Tongue (tissue), 2 donors: ENCODE results near the gene PARD3B. TPM values are rescaled to one million over a fixed set of nuclear protein-coding genes. Genes with fewer than 3 reads are reported as not detected.
"Not testable (repeated sequence)": the region's sequence is repeated elsewhere in the genome, so short reads cannot be mapped to it uniquely, and the experiment has no call there.

ENCODE experiments used
- DNase-seq: peaks from one replicate; pipeline ENCODE4 v3.0.0-alpha.2; 2015
- total RNA-seq: library from RNA; depleted of rRNA; stranded (reverse); fragments of >200 nt; gene quantifications from one replicate; pipeline ENCODE4 v1.2.3, GENCODE V29; 2014

PARD3B gene
- total RNA-seq, 1 donor from 2014 or later = 21.5 TPM

DNA sequence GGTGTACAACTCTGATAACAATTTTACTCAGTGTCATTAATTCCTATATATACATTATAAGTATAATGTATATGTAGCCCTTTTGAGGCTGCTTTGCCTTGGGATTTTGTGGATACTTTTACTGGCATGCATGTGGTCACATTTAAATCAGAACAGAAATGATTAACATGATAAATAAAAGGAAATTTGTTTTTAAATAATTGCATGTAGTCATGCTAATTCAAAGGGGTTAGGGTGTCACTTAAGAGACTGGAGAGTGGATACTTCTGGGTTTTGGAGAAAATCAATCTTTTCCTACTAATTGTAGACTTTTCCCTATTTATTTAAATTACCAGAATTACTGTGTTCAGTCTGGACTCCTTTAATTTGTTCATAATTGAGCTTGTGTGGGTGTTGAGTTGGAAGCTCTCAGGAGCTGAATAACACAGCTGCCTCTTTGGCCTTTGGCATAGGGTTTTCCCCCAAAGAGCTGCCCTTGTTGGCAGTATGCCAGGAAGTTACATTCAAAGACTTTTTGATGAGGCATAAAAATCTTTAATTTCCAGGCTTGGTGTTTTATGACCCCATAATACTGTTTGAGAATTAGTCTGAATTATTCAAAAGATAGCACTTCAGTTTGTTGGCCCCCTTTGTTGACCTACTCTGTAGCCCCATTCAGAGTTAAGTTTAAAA is 652.3 kb downstream of the PARD3B start:
- peak; percentile 48 for DNase-seq

DNA sequence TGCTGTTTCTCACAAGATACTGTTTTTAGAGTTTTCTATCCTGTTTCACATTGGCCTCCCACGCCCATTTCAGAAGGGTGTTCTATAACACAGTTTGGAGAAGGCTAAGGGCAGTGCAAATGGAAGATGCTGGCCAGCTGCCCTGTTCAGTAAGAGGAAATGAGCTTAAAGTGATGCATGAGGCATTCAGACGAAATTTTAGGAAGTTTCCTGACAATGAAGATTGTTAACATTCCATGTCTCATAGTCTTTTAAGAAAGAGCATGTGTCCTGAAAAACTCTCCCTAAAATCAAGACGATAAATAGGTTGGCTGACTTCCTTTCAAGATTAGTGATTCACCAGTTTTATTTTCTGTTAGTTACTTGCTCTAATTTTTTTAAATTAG is 652.9 kb downstream of the PARD3B start:
- peak; percentile 66 for DNase-seq

DNA sequence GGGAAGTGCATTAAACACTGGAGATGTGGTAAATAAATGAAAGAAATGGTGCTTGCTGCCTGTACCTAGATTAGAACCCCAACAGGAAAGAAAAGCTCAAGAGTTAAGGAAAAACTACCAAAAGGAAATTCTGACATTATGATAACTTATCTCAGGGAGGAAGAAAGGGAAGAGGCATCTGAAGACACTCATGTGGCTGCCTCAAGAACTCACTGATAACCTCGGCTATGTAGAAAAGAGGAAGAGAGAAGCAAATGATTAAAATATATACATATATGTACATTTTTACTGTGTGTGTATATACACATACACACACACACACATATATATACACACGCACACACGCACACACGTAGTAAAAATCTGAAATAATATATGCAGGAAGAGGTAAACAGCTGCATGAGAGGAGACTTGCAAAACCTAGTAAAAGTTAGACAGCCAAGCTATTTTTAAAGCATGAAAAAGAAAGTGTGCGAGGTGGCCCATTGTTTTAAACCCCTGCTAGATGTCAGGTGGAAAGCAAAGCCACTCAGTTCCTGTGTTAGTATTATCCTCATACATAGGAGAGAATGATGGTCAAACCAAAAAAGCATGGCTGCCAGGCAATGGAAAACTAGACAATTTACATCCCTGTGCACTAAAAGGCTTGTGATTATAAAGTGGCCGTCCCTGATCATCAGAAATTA is 654.0 kb downstream of the PARD3B start:
- no peak for DNase-seq

DNA sequence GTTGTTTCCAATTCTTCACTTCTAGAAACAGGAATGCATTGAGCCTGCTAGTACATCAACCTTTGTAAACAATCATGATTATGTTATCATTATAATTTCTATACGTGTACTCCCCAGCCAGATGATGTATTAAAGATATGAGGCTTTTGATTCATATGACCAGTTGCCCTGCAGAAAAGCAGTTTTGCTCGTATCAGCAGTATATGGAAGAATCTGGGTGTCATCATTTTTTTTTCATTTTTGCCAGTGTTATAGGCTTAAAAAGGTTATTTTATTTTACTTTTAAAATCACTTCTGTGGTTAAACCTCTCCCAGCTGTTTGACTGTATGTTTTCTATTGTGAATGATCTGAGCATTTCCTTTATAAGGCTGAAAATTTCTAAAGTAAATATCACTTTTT is 665.2 kb downstream of the PARD3B start:
- no peak for DNase-seq

DNA sequence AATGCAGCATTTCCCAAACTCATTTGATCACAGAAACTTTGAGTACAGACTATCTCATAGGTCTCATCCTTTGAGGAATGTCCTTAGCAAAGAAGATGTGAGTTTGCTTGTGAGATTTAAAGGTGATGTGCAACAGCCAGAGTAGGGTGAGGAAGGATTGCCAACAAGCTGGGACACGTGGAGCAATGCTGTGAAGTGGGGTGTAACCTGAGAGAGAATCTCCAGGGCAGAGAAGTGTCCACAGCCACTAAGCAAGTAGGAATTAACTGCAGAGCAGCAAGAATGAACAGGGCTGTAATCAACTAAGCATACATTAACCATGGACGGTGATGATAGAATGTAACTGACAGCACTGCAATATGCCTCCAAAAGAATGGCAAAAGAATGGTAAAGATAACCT is 667.1 kb downstream of the PARD3B start:
- no peak for DNase-seq

DNA sequence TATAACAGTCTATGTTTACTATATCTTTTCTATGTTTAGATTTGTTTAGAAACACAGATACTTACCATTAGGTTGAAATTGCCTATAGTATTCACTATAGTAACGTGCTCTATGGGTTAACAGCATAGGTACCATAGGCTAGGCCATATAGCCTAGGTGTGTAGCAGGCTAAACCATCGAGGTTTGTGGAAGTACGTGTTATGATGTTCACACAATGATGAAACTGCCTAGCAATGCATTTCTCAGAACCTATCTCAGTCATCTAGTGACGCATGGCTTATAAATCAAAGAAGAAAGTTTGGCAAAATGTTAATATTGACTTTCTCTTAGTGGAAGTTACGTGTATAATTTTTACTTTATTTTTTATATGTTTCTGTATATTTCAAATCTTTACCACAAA is 670.8 kb downstream of the PARD3B start:
- no peak for DNase-seq

DNA sequence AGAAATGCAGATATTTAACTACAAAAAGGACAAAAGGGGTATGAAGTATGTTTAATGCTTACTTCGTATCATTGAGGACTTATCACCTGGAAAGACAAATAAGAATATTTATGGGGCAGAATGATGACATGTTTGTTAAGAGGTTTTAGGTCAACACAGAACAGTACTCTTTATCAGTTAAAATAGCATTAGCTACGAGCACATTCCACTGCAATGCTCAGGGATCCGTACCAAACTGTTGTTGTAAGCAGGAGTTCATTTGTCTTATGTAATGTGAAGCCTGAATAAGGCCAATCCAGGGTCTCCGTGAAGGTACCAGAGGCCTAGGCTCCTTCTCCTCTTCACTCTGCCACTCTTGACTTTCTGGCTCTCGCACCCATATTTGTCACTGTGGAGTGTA is 671.3 kb downstream of the PARD3B start:
- no peak for DNase-seq

DNA sequence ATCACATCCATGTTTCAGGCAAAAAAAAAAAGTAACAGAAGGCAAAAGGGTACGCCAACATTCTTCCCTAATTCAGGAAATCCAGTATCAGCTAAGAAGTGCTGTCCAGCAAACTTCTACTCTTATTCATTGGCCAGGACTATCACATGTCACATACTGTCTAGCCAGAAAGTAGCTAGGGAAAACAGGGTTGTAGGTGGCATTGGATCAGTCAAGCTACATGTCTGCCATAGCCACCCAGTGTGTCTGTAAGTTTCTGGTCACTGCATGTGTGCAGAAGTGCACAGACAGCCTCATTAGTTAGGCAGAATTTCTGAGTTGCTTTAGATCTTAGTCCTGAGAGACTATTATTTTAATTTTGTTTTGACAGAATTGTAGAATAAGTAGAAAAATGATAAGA is 671.7 kb downstream of the PARD3B start:
- DNase-seq = no peak

DNA sequence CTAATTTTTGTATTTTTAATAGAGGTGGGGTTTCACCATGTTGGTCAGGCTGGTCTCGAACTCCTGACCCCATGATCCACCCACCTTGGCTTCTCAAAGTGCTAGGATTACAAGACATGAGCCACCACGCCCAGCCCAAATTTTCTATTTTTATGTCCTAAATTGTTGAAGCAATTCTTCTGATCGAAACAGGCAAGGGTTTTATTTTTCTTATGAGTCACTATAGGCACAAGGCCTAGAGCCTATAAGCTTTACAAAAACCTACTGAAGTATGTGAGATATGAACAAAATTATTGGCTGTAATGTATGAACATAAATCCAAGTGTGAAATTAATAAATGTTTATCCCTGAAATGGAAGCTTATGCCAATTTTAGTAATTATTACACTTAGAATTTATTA is 672.8 kb downstream of the PARD3B start:
- DNase-seq = no peak

DNA sequence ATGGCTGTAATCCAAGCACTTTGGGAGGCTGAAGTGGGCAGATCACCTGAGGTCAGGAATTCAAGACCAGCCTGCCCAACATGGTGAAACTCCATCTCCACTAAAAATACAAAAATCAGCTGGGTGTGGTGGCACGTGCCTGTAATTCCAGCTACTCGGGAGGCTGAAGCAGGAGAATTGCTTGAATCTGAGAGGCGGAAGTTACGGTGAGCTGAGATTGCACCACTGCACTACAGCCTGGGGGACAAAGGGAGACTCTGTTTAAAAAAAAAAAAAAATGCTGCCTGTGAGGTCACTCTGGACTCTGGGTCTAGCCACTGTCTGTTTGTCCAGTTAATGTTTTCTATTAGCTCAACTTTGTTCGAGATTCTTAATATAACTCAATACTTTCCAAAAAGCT is 673.5 kb downstream of the PARD3B start:
- DNase-seq = not testable (repeated sequence)

DNA sequence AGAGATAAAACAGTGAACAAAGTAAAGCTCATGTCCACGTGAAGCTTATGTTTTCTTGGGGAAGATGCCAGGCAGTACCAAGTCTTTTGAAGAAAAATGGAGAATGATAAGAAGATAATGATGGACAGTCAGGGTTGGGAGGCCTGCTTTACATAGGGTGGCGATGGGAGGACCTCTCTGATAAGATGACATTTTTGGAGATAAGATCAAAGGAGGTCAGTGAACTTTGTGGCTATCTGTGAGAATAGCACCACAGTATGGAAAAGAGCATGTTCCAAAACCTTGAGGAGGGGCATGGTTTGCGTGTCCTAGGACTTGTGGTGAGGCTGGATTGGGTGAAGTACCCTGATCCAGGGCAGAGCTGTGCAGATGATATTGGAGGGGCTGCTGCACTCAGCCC is 675.3 kb downstream of the PARD3B start:
- no peak for DNase-seq

DNA sequence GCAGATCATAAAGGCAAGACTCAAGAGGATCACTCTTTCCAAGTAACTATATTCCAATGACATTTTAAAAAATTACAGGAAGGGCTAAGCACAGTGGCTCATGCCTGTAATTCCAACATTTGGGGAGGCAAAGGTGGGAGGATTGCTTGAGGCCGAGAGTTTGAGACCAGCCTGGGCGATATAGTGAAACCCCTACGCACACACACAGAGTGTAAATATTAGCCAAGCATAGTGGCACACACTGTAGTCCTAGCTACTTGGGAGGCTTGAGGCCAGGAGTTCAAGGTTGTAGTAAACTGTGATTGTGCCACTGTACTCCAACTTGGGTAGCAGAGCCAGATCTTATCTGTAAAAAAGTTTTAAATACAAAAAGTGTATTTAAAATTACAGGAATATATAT is 686.8 kb downstream of the PARD3B start:
- no peak for DNase-seq

DNA sequence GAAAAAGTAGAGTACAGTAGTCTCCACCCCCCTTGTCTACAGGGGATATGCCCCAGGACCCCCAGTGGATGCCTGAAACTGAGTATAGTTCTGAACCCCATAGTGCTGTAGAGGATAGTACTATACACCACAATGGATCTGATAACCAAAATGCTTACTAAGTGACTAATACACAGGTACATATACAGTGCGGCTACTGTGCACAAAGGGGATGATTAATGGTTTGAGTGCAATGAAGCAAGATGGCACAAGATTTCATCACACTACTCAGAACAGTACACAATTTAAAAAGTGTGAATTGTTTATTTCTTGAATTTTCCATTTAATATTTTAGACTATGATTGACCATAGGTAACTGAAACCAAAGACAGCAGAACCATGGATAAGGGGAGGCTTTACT is 690.2 kb downstream of the PARD3B start:
- no peak for DNase-seq

DNA sequence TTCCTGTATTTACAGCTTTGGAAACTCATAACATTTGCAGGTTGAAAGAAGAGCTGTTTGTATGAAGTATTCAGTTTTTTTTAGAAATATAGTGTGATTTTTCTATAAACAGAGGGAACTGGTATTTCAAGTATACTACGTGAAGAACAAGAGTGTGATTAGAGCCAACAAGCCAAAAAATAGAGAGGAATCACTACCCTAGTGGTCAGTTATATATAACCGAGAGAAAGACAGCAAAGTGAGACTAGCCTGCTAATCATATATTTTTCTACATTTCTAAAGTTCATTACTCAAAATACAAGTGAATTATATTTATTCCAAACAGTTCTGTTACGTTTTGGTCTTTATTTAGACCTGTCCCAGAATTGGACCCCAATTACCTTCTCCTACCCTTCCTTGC is 692.2 kb downstream of the PARD3B start:
- DNase-seq = no peak

DNA sequence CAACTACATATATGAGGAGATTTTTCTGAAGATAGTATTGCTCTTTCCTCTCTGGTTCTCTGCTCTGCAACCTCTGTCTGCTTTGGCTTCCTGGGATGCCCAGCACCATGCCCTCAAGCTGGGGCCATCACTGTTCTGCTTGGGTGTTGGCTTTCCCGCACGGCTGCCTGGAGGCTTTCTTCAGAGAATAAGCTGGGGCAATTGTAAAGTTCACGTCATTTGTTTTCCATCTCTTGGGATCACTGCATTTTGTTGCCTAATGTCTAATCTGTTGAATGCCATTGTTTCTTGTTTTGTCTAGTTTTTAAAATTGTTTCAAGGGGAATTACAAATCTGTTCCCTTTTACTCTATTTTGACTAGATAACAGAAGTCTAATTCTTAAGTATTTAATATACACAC is 699.7 kb downstream of the PARD3B start:
- DNase-seq = no peak

DNA sequence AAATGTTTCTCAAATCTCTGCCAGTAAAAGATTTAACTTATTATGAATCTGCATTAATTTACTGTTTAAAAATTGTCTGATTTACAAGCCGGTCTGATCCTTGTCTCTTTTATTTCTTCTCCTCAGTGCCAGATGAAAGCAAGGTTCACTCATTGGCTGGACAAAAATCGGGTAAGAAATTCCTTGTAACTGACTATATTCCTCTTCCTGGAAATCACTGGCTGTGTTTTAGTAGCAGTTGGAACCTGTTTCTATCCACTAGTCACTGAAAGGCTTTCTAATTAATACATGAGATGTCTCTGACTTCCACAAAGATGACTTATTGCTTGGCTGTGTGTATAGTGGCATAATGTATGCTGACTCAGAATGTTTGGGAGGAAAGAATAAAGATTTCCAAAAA is 700.4 kb downstream of the PARD3B start:
- peak; percentile 26 for DNase-seq

DNA sequence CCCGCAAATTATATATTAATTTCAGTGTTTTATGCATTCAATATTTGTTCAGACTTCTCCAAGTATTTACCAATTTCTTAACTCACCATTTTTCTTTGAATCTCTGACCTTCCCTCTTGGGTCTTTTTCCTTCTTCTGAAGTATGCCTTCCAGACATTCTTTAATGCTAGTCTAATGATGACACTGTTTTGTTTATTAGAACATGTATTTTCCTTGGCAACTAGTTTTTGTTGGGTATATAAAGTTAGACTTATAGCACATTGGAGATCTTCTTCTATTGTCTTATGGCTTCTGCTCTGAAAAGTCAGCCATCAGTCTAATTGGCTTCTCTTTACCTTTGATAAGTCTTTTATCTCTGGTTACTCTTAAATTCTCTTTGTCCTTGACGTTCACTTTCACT is 713.8 kb downstream of the PARD3B start:
- no peak for DNase-seq

DNA sequence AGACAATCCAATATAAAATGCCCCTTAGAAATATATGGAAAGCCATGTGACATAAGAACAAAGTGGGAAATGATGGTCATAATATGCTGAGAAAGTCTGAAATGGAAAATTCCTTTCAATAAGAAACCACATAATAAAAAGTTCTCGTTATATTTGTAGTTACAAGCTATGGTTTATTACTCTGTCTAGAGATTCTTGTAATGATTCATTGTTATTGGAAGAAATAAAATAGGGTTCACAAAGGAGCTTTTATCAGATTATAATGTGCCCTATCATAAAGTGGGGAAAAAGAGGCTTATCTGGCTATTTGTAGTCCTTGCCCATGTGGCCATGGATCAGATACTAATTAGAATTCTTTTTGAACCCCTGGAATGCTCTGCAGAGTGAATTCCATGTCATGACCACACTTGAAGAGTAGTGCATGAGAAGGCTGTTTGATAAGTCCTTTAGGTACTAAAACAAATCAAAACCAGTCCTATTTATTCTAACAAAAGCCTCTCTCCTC is 716.3 kb downstream of the PARD3B start:
- no peak for DNase-seq

DNA sequence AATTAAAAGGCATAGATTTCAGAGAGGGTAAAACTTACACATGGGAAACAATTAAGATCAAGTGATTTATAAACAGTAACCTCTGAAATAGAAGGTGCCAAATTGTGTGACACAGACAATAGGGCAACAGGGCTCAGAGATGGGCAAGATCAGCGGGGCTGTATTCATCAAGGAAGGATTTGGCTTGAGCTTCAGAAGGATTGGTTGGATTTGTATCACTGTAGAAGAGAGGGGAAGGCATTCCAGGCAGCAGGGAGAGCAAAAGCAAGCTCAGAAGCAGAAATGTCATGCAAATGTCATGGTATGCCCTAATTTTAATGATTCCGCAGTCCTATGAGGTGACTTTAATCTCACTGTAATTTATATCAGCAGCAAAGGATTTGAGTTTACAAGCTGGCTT is 722.0 kb downstream of the PARD3B start:
- no peak for DNase-seq

DNA sequence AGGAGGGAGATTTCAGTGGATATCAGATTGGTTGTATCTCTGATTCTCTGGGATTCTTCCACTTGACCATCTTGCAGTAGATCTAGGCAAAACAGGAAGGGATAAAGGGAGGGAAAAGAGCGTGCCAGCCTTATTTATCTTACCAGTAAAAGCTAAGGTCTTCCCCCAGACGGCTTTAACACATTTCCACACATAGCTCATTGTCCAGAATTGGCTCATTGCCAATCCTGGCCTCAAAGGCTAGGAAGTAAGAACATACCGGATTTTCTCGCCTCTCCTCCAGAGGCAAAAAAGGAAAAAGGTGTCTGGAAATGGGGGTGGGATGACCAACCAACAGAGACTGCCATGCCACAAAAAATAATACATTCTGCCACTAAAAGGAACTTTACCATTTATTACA is 725.4 kb downstream of the PARD3B start:
- no peak for DNase-seq

DNA sequence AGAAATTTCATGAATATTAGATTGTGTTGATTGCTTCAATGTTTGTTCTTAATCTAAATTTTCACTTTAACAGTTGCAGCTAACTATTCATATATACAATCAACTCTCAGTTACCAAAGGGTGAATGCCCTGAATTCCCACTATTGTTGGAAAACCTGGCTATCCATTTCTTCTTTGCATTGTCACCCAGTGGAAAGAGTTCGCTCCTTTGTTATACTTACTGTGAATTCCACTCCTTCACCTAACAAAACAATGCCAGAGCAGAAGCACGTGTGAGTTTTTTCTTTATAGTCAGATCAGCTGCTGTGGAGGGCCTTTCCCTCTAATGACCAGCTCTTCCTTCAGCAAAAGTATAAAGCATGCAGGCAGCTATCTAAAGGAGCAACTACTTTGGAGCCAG is 727.9 kb downstream of the PARD3B start:
- no peak for DNase-seq

DNA sequence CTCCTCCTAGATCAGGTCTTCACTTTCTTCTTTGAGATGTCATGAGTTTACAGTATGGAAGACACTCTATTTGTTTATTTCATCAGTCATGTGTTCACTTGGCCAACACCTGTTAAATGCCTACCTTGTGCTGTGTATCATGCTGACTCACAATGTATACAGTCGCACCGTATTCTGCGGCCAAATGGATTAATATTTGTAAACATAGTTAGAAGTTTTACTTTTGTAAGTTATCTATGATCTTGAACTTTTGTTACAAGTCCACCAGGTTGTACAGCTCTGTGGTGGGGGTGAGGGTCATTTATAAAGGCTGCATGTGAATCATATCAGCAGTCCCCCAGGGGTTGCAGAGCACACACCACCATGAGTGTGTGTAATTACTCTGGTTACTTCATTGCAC is 728.4 kb downstream of the PARD3B start:
- no peak for DNase-seq

DNA sequence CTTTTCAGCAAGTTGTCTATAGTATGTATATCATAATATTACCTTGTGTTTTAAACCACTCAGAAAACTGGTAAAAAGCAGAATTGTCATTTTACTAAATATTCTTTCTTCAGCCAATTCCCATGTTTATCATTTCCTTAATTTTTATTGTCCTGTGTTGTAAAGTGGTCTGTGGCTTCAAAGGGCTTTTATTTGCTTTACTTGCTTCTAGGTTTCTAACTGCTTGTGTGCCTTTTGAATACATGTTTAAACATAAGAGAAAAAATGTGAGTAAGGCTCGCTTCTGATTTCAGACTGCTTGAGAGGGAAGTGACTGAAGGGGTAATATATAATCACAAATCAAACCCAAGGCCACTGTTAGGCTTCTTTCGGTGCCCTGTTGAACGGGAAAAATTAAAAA is 729.5 kb downstream of the PARD3B start:
- no peak for DNase-seq

DNA sequence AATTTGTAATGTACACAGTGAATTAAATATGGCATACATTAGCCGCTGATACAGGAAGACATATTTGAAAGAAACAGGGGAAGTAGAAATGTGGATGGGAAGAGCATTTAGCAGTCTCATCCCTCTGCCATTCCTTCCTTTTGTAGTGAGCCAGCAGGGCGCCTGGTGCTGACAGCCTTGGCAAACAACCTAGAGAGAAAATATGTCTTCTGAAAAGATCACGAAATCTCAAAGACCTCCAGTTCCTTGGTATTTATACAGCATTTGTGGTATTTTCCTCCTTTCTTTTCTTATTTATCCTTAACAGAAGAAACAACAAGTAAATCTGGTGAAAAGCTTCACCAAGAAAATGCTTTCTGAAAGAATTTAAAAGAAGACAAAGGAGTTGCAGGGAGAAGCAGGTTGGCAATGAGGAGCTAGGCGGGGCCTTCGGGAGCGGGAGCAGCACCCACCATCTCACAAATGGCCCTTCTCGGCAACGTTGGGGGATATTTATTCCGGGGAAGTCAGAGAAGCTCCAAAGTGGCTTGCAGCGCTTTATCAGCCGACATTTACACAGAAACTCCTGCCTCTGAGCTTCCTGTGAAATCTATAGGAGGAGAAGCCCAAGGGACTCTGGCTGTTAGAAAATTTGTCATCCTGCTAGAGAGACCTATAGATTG is 731.0 kb downstream of the PARD3B start:
- DNase-seq = no peak
